Stimulated activated CD4-positive, alpha-beta T cell treated with anti-CD3 and anti-CD28 coated beads, Interleukin-4, amount 100 ng/mL, for 4 hours (primary cell): ENCODE measurements around the gene PPP2R5A.
"Not testable (repeated sequence)": the region's sequence is repeated elsewhere in the genome, so short reads cannot be mapped to it uniquely, and the experiment has no call there.

Source experiments
- DNase-seq, 2 experiments: peaks; one replicate each; pipeline ENCODE4 v3.0.0-alpha.2; 2020

Gene PPP2R5A

DNA sequence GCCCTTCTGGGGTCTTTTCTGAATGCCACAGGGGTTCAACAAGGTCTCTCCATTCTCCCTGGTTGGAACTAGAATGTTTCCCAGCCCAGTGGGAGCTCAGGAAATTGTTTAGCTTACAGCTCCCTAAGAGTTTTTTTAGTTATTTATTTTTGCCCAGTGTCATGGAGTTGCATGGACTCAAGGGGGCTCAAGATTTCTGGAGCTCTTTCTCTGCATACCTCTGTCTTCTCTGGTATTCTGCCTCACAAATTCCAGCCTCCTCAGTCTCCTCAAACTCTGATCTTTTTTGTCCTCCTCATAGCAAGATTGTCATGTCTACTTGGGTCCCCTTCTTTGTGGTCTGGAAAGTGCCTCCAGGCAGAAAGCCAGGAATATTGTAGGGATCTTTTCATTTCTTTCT, 15.9 kb upstream of the PPP2R5A start:
- DNase-seq: no peak

DNA sequence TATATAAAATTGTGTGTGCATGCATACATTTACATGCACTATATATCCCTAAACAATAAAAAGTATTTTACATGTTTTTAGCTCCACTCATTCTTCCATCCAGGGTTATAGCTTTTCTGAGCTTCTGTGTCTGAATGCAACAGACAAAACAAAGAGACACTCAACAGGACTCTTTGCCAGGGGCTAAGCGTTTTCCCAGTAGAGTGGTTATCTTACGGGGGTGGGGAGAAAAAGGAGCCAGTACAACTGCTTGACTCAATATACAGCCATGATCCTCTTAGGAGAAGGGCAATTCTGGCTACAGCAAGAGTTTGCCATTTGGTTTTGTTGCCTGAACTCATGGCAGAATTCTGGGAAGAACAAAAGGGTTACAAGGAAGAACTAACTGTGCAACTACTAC, 14.6 kb upstream of the PPP2R5A start:
- no peak for DNase-seq

DNA sequence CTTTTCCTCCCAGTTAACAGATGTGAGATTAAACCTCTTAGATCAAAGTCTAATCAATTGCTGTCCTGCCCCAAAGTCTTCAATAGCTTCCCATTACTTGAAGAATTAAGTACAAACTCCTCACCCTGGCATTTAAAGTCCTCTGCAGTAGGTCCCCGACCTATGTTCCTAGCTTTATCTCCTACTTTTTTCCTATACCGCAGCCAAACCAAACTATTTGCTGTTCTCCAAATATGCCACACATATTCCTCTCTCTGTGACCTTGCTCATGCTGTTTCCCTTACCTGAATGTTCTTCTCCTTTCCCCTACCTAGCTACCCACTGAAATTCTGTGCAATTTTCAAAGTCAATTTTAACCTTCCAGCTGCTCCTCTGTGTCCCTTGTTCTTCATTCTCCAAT, 14.0 kb upstream of the PPP2R5A start:
- no peak for DNase-seq

DNA sequence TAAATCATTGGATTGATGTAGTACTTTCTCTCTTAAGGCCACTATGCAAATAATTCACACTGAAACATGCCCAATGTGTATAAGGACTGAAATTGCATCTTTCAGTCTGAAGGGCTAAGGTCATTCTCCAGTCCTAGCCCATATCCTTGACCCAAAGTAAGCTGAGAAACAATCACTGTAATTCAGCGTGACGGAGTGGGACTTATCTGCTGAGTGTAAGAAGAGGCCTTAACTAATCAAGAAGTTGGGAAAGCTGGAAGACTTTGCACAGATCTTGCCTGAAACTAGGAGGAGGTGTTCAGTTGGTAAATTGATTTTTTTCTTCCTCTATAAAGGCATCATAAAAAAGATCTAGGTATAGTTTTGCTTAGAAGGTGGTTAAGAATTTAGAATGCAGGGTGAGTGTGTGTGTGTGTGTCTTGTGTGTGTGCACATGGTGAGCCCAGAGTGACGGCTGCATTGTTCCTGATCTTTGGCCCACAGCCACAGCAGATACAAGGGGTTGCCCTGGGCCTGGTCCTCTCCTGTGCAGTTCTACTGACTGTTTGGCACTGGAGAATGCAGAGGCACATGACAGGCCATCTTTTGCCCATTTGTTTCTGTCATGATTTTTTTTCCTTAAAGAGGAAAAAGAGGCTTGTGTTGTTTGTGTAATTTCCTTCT, 13.3 kb upstream of the PPP2R5A start:
- no peak for DNase-seq

DNA sequence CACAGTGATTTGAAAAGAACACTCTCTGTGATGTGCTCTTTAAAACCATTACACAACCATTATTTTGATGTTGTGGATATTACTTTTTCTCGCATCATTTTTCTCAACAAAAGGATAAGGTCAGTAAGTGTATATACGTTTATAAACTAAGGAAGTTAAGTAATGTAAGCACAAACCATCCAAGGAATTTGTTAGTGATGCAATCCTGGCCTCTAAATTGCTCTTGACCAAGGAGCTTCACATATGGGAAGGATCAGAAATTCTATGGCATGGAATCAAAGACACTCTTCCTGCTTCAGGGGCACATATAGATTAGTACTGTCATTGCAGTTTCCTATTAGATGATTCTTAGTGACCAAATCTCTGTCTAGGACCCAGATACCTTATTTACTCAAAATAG, 3.6 kb upstream of the PPP2R5A start:
- no peak for DNase-seq

DNA sequence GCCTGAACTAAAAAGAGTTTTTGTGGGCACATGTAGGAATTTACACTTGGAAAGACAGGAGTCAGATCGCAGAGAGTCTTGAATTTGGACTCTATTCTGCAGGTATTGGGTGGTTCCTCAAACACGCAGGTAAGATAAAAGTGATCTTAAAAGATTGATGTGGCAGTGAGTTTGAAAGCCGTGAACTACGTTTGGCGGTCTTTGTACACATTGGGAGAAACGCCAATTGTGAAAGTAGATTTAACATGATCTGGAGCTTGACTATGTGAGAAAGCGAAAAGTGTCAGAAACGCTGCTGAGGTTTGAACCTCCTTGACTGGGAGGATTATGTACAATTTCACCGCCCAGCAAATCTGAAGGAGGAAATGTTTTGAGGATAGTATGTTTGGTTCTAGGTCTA, 1.5 kb upstream of the PPP2R5A start:
- DNase-seq: no peak

DNA sequence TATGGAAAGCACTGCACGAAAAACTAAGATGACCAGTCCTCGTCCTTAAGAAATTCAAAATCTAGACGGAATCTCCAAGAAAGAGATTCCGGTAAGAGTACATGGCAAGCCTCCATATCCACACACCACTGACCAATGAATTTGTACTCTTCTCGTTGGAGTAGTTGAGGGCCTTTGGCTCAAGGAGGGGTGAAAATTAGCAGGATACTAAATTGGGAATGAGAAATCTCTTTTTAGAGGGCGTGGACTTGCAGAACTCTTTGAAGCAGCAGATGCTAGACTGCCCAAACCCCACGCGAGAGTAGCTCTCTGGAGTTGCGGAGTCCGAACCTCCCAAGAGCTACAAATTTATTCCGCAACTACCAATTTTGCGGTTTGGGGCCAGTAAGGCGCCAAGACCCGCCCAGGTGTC, 872 bp upstream of the PPP2R5A start:
- no peak for DNase-seq

DNA sequence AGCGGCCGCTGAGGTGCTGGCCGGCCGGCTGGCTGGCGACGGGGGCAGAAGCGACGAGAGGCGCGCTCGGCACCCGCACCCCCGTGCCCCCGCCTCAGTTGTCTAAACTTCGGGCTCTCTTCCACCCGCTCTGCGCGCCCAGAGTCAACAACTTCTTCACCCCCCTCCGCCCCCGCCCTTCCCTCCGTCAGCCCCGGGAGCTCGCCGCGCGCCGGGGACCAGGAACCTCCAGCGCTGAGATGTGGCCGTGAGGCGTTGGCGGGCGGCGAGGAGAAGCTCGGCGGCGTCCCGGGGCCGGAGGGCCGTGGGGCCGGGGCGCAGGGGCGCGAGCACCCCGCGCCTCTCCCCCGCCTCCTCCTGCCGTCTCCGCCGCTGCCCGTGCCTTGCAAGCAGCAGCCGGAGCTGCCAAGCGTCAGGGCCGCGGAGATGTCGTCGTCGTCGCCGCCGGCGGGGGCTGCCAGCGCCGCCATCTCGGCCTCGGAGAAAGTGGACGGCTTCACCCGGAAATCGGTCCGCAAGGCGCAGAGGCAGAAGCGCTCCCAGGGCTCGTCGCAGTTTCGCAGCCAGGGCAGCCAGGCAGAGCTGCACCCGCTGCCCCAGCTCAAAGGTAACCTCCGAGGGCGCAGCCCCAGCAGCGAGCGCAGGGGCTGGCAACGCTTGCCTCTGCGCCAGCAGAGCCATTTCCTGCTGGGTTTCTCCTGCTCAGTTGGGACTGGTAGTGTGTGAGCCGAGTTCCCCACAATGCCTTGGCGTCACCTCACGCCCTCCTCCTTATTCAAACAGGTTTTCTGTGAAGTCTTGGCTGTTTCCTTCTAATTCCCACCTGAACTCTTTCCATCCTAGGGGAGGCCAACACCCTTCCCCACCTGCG, 710 bp downstream of the PPP2R5A start:
- peak; percentile 65 to 68 for DNase-seq

DNA sequence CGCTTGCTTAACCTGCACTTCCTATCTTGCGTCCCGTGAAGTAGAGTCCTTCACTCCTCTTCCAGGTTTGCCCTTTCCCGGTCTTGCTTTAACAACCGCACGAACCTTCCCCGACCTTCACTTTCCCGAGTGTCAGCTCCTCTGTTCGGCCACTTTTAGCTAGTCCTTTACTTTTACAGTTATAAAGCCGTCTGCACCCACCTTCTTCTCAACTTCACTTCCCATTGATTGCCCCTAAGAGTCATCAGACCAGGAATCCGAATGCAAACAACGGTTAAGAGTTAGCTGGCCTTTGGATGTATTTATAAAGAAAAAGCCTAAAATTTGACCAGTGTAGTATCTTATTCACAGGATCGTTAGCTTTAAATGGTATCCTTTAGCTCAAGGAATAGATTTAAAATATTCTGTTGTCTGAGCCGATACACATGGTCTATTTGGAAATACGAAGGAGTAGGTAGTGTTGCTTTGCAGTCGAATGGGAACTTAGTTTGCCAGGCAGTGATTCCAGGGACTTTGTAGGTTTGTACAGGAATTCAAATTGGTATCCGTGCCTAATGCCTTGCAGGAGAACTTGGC, 1.4 kb downstream of the PPP2R5A start:
- no peak for DNase-seq

DNA sequence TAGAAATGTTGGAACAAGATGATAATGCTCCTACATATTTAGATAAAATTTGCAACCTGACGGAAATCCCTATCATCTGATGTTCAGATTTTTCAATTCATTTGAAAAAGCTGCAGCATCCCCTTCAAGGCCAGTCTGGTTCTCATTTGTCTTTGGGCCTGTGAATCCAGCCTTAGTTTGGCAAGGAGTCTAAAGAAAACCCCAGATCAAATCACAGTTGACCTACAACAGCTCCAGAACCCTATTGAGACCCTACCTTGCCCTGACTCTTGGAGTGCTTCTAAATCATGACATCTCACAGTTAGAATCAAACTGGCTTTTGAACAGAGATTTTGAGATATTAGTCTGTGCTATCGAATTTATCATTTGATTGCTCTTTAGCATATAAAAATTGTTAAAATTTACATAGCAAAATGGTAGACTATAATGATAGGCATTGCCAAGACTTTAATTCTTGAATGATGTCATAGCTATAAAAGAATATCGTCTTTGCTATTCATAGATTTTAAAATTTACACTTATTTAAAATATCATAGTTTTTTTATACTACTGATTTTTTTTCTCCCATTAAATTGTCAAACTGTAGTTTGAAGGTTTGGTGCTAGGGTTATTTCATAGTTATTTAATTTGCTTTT, 2.2 kb downstream of the PPP2R5A start:
- DNase-seq: no peak

DNA sequence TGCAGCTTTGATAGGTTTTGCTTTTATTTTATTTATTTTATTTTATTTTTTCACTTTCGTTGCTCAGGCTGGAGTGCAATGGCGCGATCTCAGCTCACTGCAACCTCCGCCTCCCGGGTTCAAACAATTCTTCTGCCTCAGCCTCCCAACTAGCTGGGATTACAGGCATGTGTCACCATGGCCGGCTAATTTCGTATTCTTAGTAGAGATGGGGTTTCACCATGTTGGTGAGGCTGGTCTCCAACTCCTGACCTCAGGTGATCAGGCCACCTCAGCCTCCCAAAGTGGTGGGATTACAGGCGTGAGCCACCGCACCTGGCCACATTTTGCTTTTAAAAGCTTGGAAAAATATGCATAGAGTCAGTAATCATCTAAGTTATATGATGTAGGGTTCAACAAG, 2.8 kb downstream of the PPP2R5A start:
- DNase-seq: not testable (repeated sequence)

DNA sequence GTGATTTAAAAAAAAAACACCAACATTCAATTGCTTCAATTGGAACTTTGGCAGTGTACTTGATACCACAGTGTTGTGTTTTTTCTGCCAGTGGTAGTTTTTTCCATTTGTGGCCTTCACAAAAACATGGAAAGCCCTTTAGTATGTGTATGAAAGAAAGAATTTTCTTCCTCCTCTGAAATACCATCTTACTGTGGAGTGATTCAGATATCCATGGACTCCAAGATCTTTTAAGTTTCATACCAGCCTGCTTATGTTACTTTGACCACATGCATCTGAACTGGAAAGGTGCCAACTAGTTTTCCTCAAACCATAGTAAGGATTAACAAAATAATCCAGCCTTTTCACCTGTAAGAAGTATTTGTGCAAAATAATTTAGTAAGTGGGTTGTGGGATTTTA, 3.4 kb downstream of the PPP2R5A start:
- DNase-seq: no peak

DNA sequence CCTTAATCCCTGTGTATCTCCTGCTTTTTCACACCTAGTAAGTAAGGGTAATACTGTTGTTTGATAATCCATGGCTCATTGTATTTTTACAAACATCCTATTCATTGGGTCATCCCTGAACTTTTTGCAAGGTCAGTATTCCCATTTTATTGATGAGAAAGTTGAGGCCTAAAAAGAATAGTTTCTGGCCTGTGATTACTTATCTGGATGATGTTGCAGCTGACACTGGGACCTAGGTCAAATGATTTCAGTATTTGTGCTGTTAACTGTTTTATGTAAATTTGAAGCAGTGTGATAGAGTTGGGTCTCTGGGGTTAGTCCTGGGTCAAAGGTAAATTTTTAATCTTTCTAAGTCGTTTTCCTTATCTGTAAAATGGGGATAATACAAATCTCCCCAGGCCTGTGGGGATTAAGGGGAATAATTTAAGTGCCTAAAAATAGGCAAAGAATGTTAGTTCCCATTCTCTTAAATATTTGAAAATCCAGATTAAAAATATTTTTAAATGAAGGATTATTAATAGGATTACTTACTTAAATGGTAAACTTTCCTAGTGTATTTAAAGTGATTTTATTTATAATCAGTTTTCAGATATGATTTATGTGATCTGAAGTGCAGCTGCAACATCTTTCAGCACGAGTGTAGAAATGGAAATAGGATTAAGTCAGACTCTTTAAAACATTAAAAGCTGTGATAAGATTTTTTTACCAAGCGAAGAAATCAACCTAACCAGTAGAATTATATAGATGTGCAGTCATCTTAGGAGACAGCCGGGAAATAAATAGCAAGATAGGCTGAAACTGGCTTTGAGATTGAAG, 4.3 kb downstream of the PPP2R5A start:
- no peak for DNase-seq

DNA sequence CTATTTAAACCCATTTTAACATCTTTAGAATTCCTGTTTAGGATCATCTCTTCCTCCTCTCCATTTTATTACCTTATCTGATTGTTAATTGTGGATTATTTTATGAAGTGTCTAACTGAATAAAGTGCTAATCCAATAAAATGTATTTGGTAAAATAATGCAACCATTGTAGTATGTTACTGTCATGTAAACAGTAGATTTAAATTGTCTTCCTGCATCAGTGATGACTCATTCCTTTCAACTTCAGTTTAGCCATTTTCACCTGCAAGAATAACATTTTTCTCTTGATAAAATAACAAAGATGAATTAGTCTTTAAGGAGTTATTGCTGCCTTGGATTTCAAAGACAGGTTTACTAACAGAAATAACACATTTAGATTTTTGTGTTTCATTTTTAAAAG, 5.4 kb downstream of the PPP2R5A start:
- DNase-seq: no peak

DNA sequence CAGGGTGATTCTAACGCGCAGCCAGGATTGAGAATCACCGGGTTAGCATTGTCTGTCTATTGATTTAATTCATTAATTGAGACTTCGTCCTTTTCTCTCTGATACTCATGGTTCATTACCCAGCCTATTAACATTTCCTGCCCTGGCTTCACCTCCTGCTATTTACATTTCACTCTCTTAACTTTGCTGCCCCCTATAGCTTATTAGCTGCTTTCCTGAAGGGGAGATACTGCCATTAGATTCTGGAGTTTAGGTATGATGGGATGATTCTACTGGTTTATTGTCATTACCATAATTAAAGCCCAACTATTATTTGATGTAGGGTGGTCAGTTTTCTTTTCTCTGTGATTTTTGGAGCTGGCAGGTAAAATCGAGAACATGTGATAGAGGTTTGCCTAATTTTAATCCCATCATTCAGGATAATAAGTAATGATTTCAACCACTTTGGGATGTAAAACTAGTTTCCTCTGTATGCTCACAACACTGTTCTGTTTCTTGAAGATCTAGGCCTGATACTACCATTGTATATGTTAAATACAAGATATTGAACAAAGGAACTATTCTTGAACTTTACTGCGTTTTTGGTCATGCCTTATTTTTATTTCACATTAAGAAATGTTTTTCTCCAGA, 6.4 kb downstream of the PPP2R5A start:
- peak in 1 of 2 experiments; percentile 7 for DNase-seq

DNA sequence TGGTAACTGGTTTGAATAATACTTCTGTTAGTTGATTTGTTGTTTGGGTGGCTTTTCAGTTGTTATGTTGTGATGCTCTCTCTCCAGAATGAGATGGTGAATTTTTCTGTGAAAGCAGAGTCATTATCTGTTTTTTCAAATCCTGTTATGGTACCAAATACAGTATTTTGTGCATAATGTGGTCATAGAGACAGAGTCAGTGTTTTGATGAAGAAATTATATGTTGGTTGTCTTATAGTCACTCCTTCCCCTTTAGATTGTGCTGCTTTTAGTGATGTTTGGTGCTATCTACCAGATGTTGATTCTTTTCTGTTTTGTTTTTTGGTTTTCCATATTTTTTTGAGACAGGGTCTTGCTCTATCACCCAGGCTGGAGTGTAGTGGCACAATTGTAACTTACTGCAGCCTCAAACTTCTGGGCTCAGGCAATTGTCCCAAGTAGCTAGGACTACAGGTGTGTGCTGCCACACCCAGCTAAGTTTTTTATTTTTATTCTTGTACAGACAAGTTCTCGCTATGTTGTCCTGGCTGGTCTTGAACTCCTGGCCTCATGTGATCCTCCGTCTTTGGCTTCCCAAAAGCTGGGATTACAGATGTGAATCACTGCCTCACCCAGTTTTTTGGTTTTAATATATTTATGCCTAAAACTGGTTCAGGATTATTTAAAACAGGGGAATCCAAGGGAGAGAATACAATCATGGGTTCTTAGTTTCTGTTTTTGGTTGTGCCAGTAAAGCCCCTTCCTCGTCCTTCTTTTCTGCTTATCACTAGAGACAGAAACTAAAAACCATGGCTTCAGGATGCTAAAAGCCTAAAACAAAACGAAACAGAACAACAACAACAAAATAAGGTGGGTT, 7.3 kb downstream of the PPP2R5A start:
- DNase-seq: no peak

DNA sequence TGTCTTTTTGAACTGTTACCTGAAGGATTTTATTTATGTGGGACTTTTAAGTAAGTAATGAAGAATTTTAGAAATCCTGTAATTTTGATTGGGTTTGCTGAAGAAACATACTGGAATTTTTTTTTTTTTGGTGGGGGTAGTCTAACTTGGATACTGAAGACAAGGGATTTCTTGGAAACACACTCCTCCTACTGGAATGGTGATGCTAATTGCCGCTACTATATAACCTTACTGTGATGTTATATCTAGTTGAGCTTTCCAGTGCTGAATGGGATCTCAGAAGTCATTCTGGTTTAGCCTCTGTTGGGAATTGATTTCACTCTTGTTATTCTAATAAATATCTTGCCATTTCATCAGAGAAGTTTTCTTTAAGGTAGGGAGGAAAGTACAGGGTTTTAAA, 8.4 kb downstream of the PPP2R5A start:
- DNase-seq: no peak

DNA sequence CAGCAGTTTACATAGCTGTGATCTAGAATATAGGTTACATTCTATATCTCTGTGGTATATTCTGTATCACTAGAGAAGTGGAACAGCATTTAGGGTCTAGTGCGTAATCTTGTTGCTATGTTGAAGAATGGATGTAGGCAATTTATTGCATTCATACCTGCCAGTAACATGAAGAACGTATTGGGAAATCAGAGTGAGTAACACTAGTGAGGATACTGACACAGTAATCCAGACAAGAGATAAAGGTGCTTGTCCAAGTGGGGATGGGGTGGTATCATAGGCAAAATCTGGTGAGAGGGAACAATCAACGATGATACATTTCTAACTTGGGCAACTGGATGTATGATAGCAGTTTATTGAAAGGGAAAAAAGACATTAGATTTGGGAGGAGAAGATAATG, 9.8 kb downstream of the PPP2R5A start:
- no peak for DNase-seq

DNA sequence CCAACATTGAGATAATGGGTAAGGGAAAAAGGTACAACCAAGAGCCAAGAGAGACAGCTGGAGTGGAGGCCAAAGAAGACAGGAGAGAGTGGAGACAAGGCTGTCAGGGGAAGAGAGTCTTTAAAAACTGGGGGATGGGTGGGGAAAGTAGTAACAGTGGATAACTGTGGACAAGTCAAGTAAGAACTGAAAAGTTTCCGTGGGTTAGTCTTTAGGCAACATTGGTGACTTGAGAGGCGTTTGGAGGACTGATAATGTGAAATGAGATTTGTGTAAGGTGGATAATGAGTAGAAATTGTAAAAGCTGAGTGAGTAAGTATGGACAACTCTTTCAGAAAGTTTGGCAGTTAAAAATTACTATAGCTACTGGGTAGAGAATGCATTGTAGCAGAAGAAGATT, 10.4 kb downstream of the PPP2R5A start:
- DNase-seq: no peak

DNA sequence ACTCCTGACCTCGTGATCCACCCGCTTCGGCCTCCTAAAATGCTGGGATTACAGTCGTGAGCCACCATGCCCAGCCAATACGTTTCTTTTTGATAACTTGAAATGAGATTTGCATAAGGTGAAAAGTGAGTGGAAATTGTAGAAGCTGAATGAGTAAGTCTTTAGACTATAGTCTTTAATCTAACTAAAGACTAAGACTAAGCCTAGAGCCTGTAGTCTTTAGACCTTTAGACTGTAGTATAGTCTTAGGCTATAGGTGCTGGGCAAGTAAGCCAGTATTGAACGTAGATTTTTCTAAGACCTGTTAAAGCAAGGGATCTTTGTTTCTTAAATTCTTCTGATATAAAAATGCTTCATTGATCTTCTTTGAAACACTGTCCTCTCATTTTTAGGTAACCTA, 12.1 kb downstream of the PPP2R5A start:
- no peak for DNase-seq

DNA sequence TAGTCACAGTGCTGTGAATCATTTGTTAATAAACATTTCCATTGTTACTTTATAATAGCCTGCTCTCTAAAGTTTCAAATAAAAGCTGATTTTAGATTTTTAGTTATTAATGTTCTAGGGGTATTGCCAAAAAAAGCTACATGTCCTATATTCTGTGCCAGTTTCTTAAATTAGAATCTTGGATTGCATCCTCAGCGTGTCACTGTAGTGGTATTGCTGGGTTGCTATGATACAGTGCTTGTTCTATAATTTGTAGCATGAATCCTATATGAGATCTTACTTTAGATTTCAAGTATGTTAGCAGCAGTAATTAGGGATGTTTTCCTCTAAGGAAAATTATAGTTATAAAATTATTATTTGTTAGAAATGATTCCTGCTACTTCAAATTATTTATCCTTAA, 16.4 kb downstream of the PPP2R5A start:
- DNase-seq: no peak
